ENCODE measurements around the gene PIGV.

The PIGV gene

GRCh38 chr1:26787706-26788514 lies at the start of gene PIGV:
TSS of gene PIGV (plus strand) at chr1:26787950. CDS start at chr1:26790816, 2,866 bp downstream.
- TF ChIP-seq CTCF (IDR thresholded peaks at IDR 0.05; ENCODE audit: low read depth, low read length), result no peak
- DNase-seq (ENCODE audit: low read depth in 2 of 2), result peak; percentile 86 to 88
- peak within 1 kb of the TSS; percentile 68 to 70 for H3K4me3 ChIP-seq (replicated peaks in 1 of 2; ENCODE audit: low read depth in 2 of 2, low read length in 2 of 2)

- H3K4me3 ChIP-seq (replicated peaks in 1 of 2; ENCODE audit: low read depth in 2 of 2, low read length in 2 of 2), result no peak overlapping the region
- DNase-seq (ENCODE audit: low read depth in 2 of 2), result no peak
- no peak for TF ChIP-seq CTCF (IDR thresholded peaks at IDR 0.05; ENCODE audit: low read depth, low read length)
Measured at GRCh38 chr1:26739329-26739914, 48.3 kb upstream of the PIGV start.

- no peak for TF ChIP-seq CTCF (IDR thresholded peaks at IDR 0.05; ENCODE audit: low read depth, low read length)
- H3K4me3 ChIP-seq (replicated peaks in 1 of 2; ENCODE audit: low read depth in 2 of 2, low read length in 2 of 2), result no peak overlapping the region
- DNase-seq (ENCODE audit: low read depth in 2 of 2), result no peak
Measured at GRCh38 chr1:26740023-26740634, 47.6 kb upstream of the PIGV start.

GRCh38 chr1:26740952-26741351 lies 46.8 kb upstream of the PIGV start:
- DNase-seq (ENCODE audit: low read depth in 2 of 2), result no peak
- no peak for TF ChIP-seq CTCF (IDR thresholded peaks at IDR 0.05; ENCODE audit: low read depth, low read length)
- no peak overlapping the region for H3K4me3 ChIP-seq (replicated peaks in 1 of 2; ENCODE audit: low read depth in 2 of 2, low read length in 2 of 2)

GRCh38 chr1:26743426-26744059 lies 44.2 kb upstream of the PIGV start:
- TF ChIP-seq CTCF (IDR thresholded peaks at IDR 0.05; ENCODE audit: low read depth, low read length), result no peak
- no peak for DNase-seq (ENCODE audit: low read depth in 2 of 2)
- H3K4me3 ChIP-seq (replicated peaks in 1 of 2; ENCODE audit: low read depth in 2 of 2, low read length in 2 of 2), result no peak overlapping the region

GRCh38 chr1:26744075-26744959 lies 43.4 kb upstream of the PIGV start:
- DNase-seq (ENCODE audit: low read depth in 2 of 2), result peak; percentile 89 to 98
- H3K4me3 ChIP-seq (replicated peaks in 1 of 2; ENCODE audit: low read depth in 2 of 2, low read length in 2 of 2), result peak overlapping the region in 1 of 2 donors; percentile 13
- no peak for TF ChIP-seq CTCF (IDR thresholded peaks at IDR 0.05; ENCODE audit: low read depth, low read length)

Data from cardiac fibroblast (primary cell).